Measurements from ENCODE around the gene FXYD6. TPM values are rescaled to one million over a fixed set of nuclear protein-coding genes. Genes with fewer than 3 reads are reported as not detected.

Gene FXYD6
- total and polyA plus RNA-seq, 9 of the 15 experiments (the other 6 are each of a cell fraction or from before 2014, with no cell fraction given), result 0.07 to 0.35 TPM; not detected in 7

DNA sequence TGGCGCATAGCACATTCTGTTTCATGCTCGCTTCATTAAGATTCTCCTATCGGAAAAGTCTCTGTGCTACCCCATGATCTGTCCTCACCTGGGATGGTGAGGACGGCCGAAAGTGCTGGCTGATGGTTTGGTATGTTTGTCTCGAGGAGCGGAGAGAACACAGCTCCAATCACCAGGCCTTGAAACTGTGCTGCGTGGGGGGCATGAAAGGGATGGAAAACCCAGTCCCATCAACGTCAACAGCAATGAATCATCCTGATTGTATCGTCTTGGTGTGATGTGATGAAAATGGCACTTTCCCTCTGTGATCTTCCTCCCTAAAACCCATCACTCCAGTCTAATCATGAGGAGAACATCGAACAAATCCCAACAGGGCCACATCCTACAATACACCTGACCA, 8.4 kb downstream of the FXYD6 start:
- ChIA-PET CTCF (ENCODE audit: low intra/inter-chr PET ratio) (no interaction called here), POLR2A (no interaction called here)
- H3K9ac ChIP-seq (ENCODE audit: insufficient read depth in 1 of 2, low read depth in 2 of 2, low read length in 2 of 2), result no peak overlapping the region
- no TSS peak for BruUV-seq (replicated peaks)
- in situ Hi-C loops (cut with MboI), result no loop called here
- no peaks in the 10 kb centered on the region; the same call in 1 of the 2 replicates for H4K20me1 ChIP-seq (replicated peaks; ENCODE audit: control insufficient read depth, insufficient read depth, low read length)
- WGBS (ENCODE audit: insufficient coverage, low coverage, missing lambda C conversion rate), result under 1% methylated on average over 11 of the region's 11 CpGs
- intact Hi-C loops (cut with micrococcal nuclease), result no loop called here
- no peak for ATAC-seq
- no peak overlapping the region for H3K4me3 ChIP-seq
- H2AFZ ChIP-seq (ENCODE audit: low read depth, low read length), result no peak overlapping the region
- H3K27me3 ChIP-seq (ENCODE audit: control insufficient read depth in 2 of 2, insufficient read depth in 2 of 2, low read length in 2 of 2), result peaks cover 40 to 73% of the 10 kb centered on the region in 2 experiments
- no peak for FAIRE-seq
- no peaks in the 10 kb centered on the region for H3K36me3 ChIP-seq (ENCODE audit: control insufficient read depth, insufficient read depth, low read length)
- DNase-seq (ENCODE audit: extremely low read depth in 1 of 4, low spot score in 3 of 4), result no peak
- no peak overlapping the region for H3K27ac ChIP-seq (ENCODE audit: extremely low read depth, low read depth, low read length)
- no peaks in the 10 kb centered on the region for H3K9me3 ChIP-seq (replicated peaks; ENCODE audit: control insufficient read depth, insufficient read depth, low read depth, low read length)
- no peaks in the 10 kb centered on the region for H3K4me1 ChIP-seq (replicated peaks in 1 of 2; ENCODE audit: control insufficient read depth in 2 of 2, insufficient read depth in 2 of 2, low read length in 2 of 2)
- no peaks in the 10 kb centered on the region for H3K9me1 ChIP-seq (ENCODE audit: control insufficient read depth, insufficient read depth, low read length)
- no peak overlapping the region for H3K4me2 ChIP-seq (ENCODE audit: insufficient read depth, low read length)
- H3K79me2 ChIP-seq (ENCODE audit: control insufficient read depth, insufficient read depth, low read length), result no peaks in the 10 kb centered on the region
- TF ChIP-seq, protein P1, sequence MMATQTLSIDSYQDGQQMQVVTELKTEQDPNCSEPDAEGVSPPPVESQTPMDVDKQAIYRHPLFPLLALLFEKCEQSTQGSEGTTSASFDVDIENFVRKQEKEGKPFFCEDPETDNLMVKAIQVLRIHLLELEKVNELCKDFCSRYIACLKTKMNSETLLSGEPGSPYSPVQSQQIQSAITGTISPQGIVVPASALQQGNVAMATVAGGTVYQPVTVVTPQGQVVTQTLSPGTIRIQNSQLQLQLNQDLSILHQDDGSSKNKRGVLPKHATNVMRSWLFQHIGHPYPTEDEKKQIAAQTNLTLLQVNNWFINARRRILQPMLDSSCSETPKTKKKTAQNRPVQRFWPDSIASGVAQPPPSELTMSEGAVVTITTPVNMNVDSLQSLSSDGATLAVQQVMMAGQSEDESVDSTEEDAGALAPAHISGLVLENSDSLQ (IDR thresholded peaks at IDR 0.05), result peak; percentile 36; the same call in 1 of the 2 replicates
- TF ChIP-seq NR2C1 (IDR thresholded peaks at IDR 0.05) (no peak), NR2C1 (tag; IDR thresholded peaks at IDR 0.05) (no peak), DMBX1 (CRISPR knock-in tag; IDR thresholded peaks at IDR 0.05; ENCODE audit: borderline replicate concordance) (no peak), ZNF23 (CRISPR knock-in tag; IDR thresholded peaks at IDR 0.05) (no peak), KHSRP (IDR thresholded peaks at IDR 0.05) (no peak), MYNN (IDR thresholded peaks at IDR 0.05) (no peak), MYNN (CRISPR knock-in tag; IDR thresholded peaks at IDR 0.05) (no peak), SRF (CRISPR knock-in tag; IDR thresholded peaks at IDR 0.05) (no peak), MEIS2 (IDR thresholded peaks at IDR 0.05; ENCODE audit: partially characterized antibody) (peak; percentile 85), CREM (IDR thresholded peaks at IDR 0.05; ENCODE audit: low read depth) (peak; percentile 40; the same call in 1 of the 2 replicates), FOXP1 (CRISPR knock-in tag; IDR thresholded peaks at IDR 0.05) (no peak), ZNF143 (CRISPR knock-in tag; IDR thresholded peaks at IDR 0.05) (no peak), RCOR1 (IDR thresholded peaks at IDR 0.05; ENCODE audit: borderline replicate concordance in 1 of 2, low read depth in 2 of 2, low read length in 2 of 2) (no peak)
- TF ChIP-seq, protein P2, sequence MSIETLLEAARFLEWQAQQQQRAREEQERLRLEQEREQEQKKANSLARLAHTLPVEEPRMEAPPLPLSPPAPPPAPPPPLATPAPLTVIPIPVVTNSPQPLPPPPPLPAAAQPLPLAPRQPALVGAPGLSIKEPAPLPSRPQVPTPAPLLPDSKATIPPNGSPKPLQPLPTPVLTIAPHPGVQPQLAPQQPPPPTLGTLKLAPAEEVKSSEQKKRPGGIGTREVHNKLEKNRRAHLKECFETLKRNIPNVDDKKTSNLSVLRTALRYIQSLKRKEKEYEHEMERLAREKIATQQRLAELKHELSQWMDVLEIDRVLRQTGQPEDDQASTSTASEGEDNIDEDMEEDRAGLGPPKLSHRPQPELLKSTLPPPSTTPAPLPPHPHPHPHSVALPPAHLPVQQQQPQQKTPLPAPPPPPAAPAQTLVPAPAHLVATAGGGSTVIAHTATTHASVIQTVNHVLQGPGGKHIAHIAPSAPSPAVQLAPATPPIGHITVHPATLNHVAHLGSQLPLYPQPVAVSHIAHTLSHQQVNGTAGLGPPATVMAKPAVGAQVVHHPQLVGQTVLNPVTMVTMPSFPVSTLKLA (conservative IDR thresholded peaks at IDR 0.05), result no peak
- TF ChIP-seq, protein P3, sequence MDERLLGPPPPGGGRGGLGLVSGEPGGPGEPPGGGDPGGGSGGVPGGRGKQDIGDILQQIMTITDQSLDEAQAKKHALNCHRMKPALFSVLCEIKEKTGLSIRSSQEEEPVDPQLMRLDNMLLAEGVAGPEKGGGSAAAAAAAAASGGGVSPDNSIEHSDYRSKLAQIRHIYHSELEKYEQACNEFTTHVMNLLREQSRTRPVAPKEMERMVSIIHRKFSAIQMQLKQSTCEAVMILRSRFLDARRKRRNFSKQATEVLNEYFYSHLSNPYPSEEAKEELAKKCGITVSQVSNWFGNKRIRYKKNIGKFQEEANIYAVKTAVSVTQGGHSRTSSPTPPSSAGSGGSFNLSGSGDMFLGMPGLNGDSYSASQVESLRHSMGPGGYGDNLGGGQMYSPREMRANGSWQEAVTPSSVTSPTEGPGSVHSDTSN (CRISPR knock-in tag; IDR thresholded peaks at IDR 0.05; ENCODE audit: low read depth), result no peak
- TF ChIP-seq, protein P3 (tag; conservative IDR thresholded peaks at IDR 0.05; ENCODE audit: low read depth), result peak; percentile 44; the same call in 1 of the 2 replicates
- TF ChIP-seq, protein P4, sequence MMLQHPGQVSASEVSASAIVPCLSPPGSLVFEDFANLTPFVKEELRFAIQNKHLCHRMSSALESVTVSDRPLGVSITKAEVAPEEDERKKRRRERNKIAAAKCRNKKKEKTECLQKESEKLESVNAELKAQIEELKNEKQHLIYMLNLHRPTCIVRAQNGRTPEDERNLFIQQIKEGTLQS (IDR thresholded peaks at IDR 0.05), result peak; percentile 26; the same call in 1 of the 2 replicates
- TF ChIP-seq, protein P4 (CRISPR knock-in tag; conservative IDR thresholded peaks at IDR 0.05), result no peak

Measured in K562 (cell line).